ENCODE data around the gene NENF.

Gene NENF

GRCh38 chr1:212489284-212489859 lies 56.7 kb downstream of the NENF start:
- TF ChIP-seq CTCF (IDR thresholded peaks at IDR 0.05; ENCODE audit: low read depth, low read length), result no peak
- H3K4me1 ChIP-seq, result peaks cover 4% of the 10 kb centered on the region
- no peaks in the 10 kb centered on the region for H3K9me3 ChIP-seq
- no peaks in the 10 kb centered on the region for H3K27me3 ChIP-seq
- no peak overlapping the region for H3K4me3 ChIP-seq (ENCODE audit: low read depth, low read length)
- H3K36me3 ChIP-seq, result no peaks in the 10 kb centered on the region
- no peak for DNase-seq

- DNase-seq, result no peak
- Histone ChIP-seq H3K4me3 (ENCODE audit: low read depth, low read length) (no peak overlapping the region), H3K36me3 (no peaks in the 10 kb centered on the region), H3K9me3 (no peaks in the 10 kb centered on the region), H3K27me3 (no peaks in the 10 kb centered on the region), H3K4me1 (peaks cover 4% of the 10 kb centered on the region)
- TF ChIP-seq CTCF (IDR thresholded peaks at IDR 0.05; ENCODE audit: low read depth, low read length), result no peak
Measured at GRCh38 chr1:212490276-212490675, 57.6 kb downstream of the NENF start.

DNA sequence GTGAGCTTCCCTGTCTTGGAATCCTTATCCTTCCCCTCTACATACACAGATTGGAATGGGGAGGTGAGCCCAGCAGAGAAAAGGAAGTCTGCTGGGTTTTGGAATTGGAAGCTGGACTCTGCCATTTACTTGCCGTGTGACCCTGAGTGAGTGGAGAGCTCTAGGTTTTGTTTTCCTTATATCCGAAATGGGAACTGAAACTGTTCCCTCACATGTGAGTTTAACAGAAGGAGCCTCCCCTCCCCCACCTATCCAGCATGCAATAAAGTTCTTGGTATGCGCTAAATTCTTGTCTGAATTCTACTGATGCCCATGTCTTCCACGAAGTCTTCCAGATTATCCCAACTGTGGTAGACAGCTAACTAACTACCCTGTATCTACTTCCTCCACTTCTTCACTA lies 58.7 kb downstream of the NENF start:
- no peaks in the 10 kb centered on the region for H3K9me3 ChIP-seq
- no peaks in the 10 kb centered on the region for H3K36me3 ChIP-seq
- TF ChIP-seq CTCF (IDR thresholded peaks at IDR 0.05; ENCODE audit: low read depth, low read length), result no peak
- H3K4me1 ChIP-seq, result peaks cover under 1% of the 10 kb centered on the region
- H3K27me3 ChIP-seq, result no peaks in the 10 kb centered on the region
- H3K4me3 ChIP-seq (ENCODE audit: low read depth, low read length), result no peak overlapping the region
- no peak for DNase-seq
